GM03348 (cell line): ENCODE measurements around the gene NPTN.
"Not testable (repeated sequence)": the region's sequence is repeated elsewhere in the genome, so short reads cannot be mapped to it uniquely, and the experiment has no call there.

Experiments
- DNase-seq: peaks from one replicate; pipeline ENCODE4 v3.0.0; 2012; ENCODE audit warnings: low spot score

Gene NPTN

DNA sequence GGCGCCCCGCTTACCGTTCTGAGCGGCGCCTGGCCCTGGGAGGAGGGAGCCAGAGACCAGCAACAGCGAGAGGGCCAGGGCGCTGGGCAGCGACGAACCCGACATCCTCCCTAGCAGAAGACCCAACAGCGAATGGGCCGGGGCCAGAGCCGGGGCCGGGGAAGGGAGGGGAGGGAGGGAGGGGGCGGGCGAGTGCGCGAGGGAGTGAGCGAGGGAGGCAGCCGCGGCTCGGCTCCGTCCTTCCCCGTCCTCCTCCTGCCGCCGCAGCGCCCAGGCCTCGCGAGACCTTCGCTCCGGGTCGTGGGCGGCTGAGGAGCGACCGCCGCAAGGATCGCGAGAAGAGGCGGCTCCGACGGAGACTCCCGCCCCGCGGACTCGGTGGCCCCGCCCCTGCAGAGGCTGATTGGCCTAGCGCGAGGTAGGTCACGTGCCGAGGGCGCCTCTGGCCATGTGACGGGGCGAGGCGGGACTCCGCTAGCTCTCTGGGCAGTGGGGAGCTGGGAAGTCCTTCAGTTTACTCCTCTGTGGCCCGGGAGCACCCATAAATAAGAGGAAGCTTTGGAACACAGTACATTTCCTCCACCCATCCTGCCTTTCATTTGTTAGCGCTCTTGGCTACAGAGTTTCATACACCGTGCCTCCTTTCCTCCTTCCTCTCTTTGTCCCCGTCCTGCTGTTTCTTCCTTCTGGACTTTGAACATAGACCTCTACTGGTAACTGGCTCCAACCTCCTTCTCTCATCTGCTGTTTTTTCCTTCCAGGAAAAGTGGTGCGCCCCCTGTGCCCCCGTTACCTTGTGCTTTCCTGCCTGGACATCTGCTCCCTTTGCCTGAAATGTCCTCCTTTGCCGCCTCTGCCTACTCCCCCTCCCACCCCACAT, at the start of gene NPTN:
NPTN (minus strand) TSS at position 279 of the 880 bp plus-strand sequence; CDS start at position 105, 174 bp downstream.
- peak; percentile 98 for DNase-seq

DNA sequence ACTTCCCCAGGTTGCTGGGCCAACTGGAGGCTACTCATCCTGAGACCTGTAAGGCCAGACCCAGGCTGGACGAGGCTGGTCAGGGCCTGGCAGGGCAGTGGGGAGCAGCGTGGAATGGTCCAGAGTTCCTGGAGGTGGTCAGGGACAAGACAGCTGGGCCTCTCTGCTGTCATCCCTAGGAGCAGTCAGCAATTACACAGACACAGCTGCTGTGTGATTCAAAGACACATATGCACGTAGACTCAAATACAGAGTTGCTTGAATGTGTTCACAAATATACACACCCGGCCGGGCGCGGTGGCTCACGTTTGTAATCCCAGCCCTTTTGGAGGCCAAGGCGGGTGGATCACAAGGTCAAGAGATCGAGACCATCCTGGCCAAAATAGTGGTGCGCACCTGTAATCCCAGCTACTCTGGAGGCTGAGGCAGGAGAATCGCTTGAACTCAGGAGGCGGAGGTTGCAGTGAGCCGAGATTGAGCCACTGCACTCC, 49.5 kb upstream of the NPTN start:
- no peak for DNase-seq

DNA sequence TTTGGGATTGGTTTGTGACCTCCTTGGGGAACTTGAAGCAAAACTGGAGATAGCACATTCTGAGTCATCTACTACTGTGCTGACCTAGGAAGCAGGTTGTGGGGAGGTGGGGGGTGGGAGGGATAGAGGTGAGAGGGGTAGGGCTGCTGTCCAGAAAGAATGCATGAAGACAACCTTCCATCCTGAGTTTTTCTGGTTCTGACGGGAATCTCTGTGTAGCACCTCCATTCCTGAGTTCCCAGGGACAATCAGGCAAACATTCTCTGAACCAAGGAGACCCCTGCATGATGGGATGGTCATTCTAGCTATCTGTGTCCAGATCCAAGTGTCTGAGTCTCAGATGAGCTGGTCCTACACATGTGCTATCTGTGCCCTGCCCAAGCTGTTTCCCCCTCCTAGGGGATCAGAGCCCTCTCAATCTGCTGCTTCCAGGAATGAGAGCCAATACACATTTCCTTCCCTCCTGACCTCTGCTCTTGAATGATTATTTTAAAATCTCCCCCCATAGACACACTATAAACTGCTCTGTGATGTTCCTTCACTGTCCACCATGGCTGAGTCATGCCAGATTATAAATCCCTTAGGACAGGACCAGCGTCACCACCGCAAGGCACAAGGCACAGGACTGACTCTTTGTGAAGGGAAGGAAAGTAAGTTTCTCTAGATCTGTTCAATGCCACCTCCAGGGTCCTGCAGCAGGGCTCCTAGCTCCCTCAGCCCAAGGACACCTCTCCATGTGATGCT, 48.8 kb upstream of the NPTN start:
- no peak for DNase-seq

DNA sequence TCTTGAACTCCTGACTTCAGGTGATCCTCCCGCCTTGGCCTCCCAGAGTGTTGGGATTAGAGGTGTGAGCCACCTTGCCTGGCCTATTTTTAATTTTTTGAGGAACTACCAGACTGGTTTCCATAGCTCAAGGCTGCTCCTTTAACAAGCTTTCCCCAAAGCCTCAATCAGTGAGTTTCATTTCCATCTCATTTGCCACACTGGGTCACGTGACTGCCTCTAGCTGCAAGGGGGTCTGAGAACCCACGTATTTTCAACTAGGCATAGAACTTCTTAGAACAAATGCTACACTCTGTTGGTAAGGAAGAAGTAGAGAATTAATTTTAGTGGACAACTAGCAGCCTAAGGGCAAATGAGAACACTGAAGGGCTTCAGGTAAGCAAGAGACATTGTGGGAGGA, 47.9 kb upstream of the NPTN start:
- no peak for DNase-seq

DNA sequence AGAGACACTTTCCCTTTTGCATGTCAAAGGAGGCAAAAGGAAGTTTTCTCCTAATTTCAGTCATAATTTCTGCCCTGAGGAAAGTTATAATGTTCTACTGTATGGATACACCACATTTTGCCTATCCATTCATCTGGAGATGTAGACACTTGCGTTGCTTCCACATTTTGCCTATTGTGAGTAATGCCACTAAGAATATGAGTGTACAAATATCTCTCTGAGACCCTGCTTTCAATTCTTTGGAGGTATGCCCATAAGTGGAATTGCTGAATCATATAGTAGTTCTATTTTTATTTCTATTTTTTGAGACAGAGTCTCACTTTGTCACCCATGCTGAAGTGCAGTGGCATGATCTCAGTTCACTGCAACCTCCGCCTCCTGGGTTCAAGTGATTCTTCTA, 47.4 kb upstream of the NPTN start:
- DNase-seq = no peak

DNA sequence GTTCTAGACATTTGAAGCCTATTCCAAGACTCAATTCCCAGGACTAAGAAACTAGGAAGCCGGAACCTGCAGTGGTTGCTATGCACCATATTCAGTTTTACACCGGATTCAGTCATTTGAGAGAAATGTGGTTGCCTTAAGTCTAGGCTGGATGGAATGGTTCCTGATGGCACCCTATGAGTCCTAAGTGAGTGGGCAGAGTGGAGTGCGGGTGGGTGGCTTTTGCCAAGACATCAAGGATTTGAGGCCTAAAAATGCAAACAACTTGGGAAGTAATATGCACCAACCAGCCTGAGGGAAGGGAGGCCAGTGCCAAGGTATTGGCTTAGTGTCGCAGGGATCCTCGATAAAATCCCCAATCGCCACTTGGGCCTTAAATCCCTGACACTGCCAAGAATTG, 46.8 kb upstream of the NPTN start:
- DNase-seq = no peak

DNA sequence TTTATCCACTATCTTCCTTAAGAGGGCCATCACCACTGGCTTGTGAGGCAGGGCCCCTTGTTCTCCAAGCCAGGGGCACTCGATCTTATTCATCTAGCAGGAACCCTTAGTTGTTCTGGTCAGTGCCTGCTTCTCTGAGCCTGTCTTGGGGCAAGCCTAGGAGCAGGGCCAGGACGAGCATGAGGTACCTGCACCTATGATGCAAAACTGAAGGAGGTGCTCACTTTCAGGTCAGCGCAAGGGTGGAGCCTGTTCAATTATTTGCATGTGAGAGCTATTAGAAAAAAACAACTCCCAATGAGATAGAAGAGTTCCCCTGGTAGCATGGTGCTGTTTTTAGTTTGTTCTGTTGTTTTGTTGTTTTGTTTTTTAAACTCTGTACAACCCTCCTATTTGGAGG, 46.0 kb upstream of the NPTN start:
- DNase-seq = no peak

DNA sequence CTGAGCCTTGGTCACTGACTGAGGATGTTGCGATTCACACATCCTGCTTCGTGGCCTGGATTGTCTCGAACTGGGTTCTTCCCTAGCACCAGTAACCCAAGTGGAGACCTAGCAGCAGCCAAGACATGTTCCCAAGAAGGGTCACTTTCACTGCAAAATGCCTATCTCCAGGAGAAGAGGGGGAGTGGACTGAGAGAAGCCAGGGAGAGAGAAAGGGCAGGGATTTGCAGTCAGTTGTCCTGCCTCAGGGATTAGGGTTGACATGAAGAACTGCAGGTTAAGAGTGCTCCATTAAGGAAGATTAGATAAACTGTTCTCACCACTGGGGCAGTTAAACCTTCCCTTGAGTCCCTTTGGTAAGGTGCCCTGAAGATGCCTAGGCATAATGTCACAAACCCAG, 45.3 kb upstream of the NPTN start:
- no peak for DNase-seq

DNA sequence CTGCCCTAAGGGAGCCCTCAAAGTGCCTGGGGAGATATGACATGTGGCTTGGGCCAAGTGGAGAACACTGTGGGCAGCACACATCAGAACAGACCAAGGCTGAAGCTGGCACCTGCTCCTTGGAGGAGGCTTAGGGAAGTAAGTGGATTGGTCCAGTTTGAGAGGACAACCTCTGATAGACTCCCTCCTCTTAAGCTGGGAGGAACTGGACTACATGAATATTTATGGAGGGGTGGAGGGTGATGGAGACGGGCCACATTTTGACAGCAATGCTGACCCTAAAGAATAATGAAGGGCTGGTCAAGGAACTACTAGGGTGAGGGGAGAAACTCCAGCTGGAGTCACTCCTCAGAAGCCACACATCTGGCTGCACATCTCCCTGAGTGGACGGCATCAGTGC, 44.5 kb upstream of the NPTN start:
- no peak for DNase-seq

DNA sequence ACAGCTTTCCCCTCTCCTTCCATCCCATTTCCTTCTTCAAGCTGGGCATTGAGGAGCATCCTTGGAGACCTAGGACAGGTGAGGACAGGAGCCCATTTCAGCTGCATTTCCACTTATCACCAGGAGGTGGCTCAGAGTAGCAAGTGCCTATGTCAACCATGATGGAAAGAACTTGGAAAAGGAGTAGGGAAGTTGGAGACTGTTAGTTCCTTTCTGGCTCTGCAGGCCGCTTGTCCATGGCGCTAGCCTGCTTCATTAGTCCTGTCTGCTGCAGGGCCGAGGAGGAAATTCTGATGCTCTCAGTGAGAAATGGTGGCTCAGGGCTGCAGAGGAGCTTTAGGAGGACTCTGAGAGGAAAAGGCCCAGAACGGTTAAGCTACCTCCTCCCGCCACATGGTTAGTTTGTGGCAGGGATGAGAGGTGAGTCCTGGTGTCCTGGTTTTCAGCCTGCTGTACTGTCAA, 44.0 kb upstream of the NPTN start:
- DNase-seq = peak; percentile 77

DNA sequence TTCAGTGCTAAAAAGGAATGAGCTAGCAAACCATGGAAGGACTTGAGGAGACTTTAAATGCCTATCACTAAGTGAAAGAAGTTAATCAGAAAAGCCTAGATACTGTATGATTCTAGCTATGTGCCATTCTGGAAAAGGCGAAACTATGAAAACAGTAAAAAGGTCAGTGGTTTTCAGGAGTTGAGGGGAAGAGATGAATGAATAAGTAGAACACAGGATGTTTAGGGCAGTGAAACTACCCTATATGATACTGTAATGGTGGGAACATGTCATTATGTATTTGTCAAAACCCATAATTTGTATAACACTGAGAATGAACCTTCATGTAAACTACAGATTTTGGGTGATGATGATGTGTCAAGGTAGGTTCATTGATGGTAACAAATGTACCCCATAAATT, 41.4 kb upstream of the NPTN start:
- no peak for DNase-seq

DNA sequence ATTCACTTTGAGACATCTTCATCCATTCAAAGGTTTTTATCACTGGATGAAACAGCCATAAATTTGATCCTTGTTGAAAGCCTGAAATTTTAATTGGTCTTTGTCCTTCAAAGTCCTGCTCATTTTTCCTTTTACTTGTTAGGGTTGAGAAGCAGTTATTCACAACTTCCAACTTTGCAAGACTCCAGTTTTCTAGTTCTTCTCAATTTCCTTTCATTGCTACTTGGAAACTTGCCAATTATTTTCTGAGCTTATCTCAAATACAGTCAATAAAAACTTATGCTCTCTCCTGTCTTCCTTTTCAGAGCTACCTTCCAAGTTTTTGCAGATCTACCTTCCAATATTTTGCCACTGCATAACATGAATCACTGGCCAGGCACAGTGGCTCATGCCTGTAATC, 27.3 kb upstream of the NPTN start:
- no peak for DNase-seq

DNA sequence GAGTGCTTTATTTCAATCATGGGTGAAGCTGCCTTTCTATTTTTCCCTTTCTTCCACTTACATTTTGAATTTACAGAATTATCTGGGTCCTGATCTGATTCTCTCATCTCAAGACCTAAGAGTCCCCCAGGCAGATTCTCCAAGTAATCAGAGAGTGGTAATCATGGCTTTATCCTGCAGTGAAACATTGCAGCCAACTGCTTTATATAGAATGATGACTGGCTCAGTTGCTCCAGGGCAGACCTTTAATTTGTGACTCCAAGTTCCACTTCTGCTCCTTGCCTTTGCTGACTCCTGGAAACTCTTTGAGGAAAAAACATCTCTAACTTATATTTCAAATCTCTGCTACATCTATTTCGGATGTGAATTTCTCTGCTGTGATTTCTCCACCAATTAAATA, 25.5 kb upstream of the NPTN start:
- DNase-seq = no peak

DNA sequence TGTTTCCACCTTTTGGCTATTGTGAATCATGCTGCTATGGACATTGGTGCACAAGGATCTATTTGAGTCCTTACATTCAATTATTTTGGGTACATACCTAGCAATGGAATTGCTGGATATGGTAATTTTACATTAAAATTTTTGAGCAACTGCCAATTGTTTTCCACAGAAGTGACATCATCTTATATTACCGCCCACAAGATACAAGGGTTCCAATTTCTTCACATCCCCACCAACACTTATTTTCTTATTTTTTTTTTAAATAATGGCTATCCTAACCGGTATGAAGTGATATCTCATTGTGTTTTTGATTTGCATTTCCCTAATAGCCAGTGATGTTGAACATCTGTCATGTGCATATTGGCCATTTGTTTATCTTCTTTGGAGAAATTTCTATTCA, 22.5 kb upstream of the NPTN start:
- DNase-seq = no peak

DNA sequence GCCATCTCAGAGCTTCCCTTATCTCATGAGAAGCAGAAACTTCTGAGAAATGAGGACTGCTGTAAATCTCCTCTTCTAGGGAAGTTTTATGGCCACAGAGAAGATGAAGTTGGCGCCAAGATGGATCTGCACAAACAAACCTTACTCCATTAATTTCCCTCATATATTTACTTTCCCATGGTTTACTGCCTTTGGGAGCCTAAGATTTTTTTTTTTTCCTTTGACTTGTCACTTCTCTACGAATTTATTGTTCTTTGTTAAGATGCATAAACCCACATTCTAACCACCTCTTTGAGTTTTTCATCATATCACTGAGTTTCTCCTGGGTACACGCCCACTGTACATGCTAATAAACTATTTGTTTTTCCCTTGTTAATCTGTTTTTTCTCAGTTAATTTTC, 21.5 kb upstream of the NPTN start:
- no peak for DNase-seq

DNA sequence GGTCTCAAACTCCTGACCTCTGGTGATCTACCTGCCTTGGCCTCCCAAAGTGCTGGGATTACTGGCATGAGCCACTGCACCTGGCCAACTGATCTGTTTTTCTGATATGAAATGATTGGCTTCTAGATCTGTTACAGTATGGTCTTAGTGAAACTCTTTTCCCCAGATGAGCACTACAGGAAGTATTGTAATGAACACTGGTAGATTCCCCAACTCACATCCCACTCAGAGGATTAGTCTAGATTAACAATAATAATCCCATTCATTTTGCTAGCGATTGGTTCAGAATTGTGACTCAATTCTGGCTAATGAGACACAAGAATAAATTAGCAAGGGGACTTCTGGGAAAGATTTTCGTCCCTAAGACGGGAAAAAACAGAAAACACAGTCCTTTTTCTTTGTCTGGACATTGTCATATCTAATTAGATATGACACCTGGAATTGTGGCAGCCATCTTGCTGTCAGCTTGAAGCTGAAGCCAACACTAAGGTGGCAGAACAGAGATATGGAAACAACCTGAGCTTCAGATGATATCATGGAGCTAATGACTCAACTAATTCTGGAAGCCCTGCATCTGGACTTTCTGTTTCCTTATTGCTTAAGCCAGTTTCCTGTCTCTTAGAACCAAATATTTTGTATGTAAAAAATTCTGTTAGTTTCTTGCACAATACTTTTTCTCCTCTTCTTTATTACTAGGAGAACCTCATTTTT, 17.4 kb upstream of the NPTN start:
- DNase-seq = peak; percentile 65

DNA sequence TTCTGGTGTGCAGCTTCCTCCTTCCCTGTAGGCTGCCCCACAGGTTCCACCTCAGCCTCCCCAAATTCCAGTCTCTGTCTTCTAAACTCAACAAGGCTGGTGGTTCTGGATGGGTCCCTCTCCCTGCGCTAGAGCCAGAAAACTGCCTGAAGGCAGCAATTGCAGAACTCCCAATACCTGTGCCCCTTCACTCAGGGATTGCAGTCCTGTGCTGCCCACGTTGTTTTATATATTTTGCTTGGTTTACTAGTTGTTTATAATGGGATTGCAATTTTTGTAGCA, 14.8 kb upstream of the NPTN start:
- DNase-seq = no peak

DNA sequence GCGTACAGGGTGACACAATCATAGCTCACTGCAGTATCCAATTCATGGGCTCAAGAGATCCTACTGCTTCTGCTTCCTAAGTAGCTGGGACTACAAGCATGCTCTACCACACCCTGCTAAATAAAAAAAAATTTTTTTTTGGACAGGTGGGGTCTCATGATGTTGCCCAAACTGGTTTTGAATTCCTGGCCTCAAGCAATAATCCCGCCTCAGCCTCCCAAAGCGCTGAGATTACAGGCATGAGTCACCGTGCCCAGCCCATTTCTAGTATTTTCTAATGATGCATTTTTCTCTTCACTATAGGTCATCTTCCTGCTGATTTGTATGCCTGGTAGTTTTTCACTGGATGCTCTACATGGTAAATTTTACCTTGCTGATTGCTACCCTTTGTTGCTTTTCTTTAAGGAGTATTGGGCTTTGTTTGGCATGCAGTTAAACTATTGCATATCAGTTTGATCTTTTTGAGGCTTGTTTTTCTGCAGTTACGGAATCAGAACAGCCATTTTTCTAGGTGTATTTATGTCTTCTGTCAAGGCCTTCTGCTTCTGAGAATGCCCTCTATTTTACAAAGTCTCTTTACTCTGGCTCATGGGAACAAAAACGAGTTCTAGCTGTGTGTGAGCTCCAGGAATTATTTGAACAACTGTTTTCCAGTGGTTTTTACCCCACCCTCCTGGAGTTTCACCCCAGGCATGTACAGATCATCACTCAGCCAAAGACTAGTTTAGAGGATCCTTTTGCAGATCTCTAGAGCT, 14.2 kb upstream of the NPTN start:
- no peak for DNase-seq

DNA sequence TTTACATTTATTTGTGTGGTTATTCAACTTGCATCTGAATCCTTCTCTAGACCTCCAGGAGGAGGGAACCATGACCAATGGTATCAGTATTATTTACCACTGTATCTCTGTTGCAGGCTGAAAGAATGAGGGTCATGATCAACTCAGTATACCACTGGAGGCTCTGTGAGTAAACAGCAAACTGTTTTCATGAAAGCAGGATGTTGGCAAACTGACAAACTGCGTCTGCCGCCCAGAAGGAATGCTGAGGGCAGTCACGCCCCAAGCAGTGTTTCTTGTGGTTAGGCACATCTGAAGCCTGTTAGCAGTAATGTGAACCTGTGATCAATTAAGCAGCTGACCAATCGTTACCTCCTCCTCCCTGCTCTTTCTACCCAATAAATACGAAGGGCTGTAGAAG, 6.3 kb upstream of the NPTN start:
- DNase-seq = not testable (repeated sequence)

DNA sequence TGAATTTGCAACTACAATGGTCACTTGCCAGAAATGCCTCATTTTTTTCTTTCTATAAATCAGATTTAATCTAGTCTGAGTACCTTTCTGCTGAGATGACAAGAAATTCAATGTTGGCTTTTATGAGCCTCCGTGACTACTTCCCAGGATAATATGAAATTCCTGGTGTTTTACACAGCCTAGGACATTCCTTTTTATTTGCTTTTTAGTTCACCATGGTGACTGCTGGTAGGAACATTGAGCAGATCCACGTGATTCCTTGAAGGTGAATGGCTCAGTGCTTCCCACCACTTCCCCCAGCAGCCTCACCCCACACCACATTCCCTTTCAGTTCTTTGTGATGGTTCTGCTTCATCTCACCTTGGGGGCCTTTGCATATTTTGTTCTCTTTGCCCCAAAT, 4.3 kb upstream of the NPTN start:
- DNase-seq = no peak

DNA sequence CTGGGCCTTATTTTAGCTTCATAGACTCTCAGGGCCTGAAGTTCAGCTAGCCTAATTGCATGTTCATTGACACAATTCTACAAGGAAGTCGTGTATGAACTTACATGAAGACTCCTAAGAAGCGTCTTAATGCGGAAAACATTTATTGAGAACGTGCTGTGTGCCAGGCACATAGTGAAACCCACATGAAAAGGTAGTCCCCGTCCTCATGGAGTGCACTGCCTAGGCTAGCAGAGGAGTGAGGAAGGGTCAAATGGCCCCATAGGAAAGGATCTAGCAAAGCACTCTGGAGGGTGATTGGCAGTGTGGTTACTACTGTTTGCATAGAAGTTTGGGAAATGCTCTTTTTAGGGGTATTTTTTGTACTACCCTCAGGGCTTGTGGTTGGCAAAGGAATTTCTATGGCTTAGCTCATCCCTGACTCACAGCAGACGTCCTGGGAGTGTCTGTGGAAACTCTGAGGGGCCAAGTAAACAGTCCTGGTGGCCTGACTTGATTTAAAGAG, 854 bp upstream of the NPTN start:
- DNase-seq = peak; percentile 80

DNA sequence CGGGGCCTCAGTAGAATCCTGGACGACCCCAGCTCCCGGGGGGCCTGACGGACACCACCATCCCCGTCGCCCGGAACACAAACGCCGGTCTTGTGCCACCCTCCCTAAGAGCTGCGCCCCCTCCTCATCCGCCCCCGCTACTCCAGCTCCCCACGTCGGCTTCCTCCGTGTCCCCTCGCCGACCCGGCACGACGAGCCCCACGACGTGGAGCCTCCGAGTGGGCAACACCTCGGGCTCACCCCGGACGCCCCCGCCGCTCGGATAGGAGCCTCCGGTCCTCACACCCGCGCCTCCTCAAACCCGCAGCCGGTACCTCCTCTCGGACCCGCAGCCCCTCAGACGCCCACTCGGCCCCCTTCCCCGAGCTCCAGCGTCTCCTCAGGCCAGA, 525 bp downstream of the NPTN start:
- DNase-seq = no peak
